Mesenteric fat pad (tissue), 1 donor: ENCODE data around the gene TEPSIN. TPM values are rescaled to one million over a fixed set of nuclear protein-coding genes. Genes with fewer than 3 reads are reported as not detected.

Source experiments
- DNase-seq: peaks from one replicate; pipeline ENCODE4 v3.0.0-alpha.2; 2020; ENCODE audit warnings: low spot score
- total RNA-seq: library from RNA; stranded (reverse); fragmentation: NEBNext Ultra II Directional; extraction: Animal tissue kit (Norgen Biotek cat#: 25700); gene quantifications from one replicate; pipeline ENCODE4 v1.2.1, GENCODE V29; 2021
- donor health status: DM: yes; HTN: yes; CAD: no.

Gene TEPSIN
- total RNA-seq, 1 donor from 2014 or later = 23.1 TPM

DNA sequence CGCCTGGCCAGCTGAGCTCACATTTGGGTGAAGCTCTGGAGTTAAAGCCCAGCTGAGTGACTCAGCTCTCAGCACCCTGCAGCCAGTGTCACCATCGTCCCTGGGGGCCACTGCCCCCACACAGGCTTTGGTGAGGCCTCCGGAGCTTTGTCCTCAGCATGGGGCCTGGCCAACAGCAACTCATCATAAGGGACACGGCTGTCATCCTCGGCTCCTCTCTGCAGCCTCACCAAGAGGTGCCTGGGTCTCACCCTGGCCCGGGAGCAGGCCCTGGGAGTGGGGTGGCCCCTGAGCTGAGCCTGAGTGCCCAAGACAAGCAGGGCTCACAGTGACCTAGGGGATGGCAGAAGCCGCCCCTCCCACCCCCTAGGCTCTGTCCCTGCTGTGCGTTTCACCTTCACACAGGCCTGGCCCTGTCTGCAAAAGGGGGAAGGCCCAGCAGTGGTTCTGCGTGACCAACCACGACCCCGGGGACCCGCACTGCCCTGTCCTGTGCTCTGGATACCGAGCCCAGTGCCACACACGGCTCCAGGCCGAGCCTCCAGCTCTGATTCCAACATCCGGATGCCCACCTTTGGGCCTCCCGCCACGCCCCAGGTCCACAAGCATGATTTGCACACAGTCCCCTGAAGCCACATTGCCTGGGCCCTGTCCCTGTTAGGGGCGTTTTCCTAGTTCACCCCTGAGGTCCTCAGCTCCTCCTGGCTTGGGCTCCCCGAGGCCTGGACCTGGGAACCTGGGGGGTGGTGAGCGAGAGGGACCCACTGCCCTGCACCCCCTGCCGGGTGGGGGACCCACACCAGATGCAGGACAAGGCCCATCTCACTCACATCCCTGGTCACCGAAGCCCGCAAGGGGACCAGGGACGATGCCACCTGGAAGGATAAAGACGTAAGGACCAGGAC, 51.0 kb downstream of the TEPSIN start:
- DNase-seq = no peak

DNA sequence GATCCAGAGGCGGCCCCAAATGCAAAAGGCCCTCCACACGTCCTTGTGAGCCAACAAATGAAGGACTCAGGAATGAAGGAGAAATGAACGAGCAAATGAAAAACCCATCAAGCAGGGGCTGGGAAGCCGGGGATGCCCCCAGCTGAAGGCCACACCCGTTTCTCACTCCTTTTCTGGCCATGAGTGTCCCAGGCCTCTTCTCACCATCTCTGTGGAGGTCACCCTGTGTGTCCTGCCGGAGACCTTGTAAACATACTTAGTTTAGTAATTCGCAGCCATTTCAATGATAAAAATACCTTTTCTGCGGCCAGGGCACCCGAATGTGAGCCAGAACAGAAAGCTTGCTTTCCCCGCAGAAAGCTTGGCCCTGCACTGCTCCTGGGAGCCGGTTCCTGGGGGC, 51.7 kb downstream of the TEPSIN start:
- no peak for DNase-seq

GRCh38 chr17:81186203-81186602, 52.7 kb downstream of the TEPSIN start:
- no peak for DNase-seq

GRCh38 chr17:81184555-81184954, 54.3 kb downstream of the TEPSIN start:
- no peak for DNase-seq

- no peak for DNase-seq
Observed at GRCh38 chr17:81183807-81184206, 55.0 kb downstream of the TEPSIN start.

GRCh38 chr17:81183316-81183715, 55.5 kb downstream of the TEPSIN start:
- DNase-seq = no peak

DNA sequence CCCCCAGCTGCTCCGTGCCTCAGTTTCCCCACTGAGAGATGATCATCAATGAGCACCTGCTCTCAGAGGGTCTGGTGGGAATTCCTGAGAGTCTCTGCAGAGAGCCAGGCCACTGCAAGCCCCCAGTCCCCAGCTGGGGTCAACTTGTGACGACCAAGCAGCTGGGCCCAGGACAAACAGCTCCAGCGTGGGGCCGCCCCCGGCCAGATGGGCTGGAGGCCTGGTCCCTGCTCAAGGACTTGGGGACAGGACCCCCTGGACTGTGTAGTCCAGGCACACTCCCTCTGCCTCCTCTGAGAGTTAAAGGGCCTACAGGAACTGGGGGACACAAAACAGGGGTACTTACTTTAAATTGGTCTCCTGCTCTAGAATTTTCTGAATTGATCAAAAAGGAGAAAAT, 56.3 kb downstream of the TEPSIN start:
- no peak for DNase-seq

DNA sequence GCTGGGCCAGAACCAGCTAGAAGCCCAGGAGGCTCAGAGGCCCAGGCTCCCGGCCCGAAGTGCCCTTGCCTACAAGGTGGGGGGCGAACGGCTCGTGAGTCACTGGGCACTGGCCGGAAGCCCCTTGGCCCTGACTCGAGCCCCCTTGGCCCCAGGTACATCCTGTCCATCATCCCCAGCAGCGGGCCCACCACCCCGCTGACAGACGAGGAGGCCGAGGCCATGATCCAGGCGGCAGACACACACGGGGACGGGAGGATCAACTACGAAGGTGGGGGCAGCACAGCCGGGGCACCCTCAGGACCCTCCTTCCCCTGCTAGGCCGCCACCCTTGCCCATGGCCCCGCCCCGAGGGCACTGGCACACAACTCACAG, 57.1 kb downstream of the TEPSIN start:
- DNase-seq = no peak

DNA sequence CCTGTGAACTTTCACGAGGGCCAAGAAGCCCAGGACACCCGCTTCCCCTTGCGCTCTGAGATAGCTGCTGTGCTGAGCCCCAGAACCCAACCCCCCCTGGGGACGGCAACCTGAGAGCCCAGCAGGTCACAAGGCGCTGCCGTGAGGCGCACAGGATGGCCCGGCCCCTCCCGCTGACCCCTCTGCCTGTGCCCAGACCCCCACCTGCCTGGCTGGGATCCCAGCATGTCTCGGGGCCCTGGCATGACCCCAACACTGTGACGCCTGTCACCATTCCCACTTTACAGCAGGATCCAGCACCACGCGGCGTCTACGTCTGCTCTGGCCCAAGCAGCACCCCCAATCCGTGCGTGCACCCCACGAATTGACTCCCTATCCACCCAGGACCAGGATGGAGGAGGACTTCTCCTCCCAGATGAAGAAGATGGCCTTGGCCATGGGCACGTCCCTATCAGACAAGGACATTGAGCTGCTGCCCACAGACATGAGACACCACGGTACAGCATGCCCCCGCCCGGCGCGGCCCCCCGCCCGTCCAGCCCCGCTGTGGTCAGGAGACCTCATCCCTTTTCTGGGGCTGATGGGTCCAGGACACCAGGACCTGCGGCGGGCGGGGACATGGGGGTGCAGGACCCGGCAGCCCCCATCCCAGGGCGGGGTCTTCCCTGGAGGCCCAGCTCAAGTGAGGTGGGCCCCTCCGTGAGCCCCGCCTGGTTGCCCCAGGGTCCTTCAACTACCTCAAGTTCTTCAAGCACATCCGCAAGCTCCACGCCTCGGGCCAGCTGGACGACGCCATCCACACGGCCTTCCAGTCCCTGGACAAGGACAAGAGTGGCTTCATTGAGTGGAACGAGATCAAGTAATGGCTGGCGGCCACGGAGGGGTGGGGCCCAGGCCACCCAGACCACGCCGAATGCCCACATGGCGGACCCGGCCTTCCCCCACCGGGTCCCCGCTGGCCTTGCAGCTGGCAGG, 57.7 kb downstream of the TEPSIN start:
- no peak for DNase-seq

DNA sequence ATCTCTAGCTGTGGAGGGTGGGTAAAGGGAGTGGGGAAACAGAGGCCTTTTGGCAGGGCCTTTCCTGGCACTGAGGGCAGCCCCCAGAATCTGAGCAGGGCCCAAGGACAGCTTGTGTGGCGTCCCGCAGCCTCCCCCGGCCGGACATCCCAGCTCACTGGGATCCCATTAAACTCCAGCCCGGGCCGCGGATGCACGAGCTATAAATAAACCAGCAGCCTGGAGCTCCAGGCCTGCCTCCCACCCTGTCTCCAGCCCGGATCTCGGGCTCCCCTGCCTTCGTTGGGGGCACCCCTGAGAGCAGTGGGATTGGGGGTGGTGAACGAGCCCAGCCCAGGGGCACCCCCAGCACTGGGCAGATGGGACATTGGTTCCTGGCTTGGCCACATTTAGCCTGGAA, 59.0 kb downstream of the TEPSIN start:
- DNase-seq = no peak

- DNase-seq = no peak
Observed at GRCh38 chr17:81179220-81179619, 59.6 kb downstream of the TEPSIN start.

Other genes with a start within 250 kb of the TEPSIN start
- gene CHMP6, start 247.2 kb downstream of the TEPSIN start, total RNA-seq = 25.3 TPM
- 24.6 TPM for gene BAIAP2, start 203.9 kb downstream of the TEPSIN start, total RNA-seq
- gene PVALEF, start 73.5 kb downstream of the TEPSIN start, total RNA-seq = not detected
- 7.9 TPM for gene AATK, start 72.8 kb downstream of the TEPSIN start, total RNA-seq
- 3.4 TPM for gene CEP131, start 16.1 kb downstream of the TEPSIN start, total RNA-seq
- gene NDUFAF8, start 263 bp upstream of the TEPSIN start, total RNA-seq = 46.2 TPM
- 88.0 TPM for gene SLC38A10, start 56.3 kb upstream of the TEPSIN start, total RNA-seq
- gene BAHCC1, start 156.4 kb upstream of the TEPSIN start, total RNA-seq = 11.0 TPM